Measurements from ENCODE around the gene CNR2.

DNA sequence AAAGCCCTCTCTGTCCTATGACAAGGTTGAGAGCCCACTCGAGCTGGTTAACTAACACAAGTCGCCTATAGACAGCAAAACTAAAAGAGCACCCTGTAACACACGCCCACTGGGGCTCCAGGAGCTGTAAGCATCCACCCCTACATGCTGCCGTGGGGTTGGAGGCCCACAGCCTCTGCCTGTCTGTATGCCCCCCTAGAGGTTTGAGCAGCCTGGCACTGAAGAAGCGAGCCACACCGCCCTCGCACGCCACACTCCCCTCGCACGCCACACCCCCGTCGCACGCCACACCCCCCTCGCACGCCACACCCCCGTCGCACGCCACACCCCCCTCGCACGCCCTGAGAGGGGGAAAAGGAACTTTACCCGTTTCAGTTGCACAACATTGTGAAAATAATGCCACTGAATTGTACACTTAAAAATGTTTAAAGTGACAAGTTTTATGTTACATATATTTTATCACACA lies 74.7 kb downstream of the CNR2 start:
- TF ChIP-seq EZH2 (IDR thresholded peaks at IDR 0.05; ENCODE audit: insufficient read depth, low read length): no peak
- TF ChIP-seq, protein P1, sequence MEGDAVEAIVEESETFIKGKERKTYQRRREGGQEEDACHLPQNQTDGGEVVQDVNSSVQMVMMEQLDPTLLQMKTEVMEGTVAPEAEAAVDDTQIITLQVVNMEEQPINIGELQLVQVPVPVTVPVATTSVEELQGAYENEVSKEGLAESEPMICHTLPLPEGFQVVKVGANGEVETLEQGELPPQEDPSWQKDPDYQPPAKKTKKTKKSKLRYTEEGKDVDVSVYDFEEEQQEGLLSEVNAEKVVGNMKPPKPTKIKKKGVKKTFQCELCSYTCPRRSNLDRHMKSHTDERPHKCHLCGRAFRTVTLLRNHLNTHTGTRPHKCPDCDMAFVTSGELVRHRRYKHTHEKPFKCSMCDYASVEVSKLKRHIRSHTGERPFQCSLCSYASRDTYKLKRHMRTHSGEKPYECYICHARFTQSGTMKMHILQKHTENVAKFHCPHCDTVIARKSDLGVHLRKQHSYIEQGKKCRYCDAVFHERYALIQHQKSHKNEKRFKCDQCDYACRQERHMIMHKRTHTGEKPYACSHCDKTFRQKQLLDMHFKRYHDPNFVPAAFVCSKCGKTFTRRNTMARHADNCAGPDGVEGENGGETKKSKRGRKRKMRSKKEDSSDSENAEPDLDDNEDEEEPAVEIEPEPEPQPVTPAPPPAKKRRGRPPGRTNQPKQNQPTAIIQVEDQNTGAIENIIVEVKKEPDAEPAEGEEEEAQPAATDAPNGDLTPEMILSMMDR (IDR thresholded peaks at IDR 0.05; ENCODE audit: insufficient read depth, low read depth, low read length): no peak

Measured in astrocyte (in vitro differentiated cells and primary cell).